Fibroblast of pulmonary artery (primary cell): ENCODE measurements around the gene SEC16B.

Source experiments
- DNase-seq: peaks from one replicate; pipeline ENCODE4 v3.0.0-alpha.2; 2010; ENCODE audit warnings: low read depth
- H3K4me3 ChIP-seq: replicated peaks from 2 replicates; pipeline ENCODE4 v1.5.1; 2011; ENCODE audit warnings: low read depth, mild to moderate bottlenecking, control low read depth, low read length, moderate library complexity
- CTCF ChIP-seq: IDR thresholded peaks from 2 replicates; pipeline ENCODE4 v1.5.1; 2011; ENCODE audit warnings: mild to moderate bottlenecking, control low read depth, low read length, inconsistent platforms; ENCODE audit errors: missing control alignments

The SEC16B gene

GRCh38 chr1:177945943-177946650 lies 23.8 kb downstream of the SEC16B start:
- peak; percentile 77 for DNase-seq
- TF ChIP-seq CTCF, result peak; percentile 79

DNA sequence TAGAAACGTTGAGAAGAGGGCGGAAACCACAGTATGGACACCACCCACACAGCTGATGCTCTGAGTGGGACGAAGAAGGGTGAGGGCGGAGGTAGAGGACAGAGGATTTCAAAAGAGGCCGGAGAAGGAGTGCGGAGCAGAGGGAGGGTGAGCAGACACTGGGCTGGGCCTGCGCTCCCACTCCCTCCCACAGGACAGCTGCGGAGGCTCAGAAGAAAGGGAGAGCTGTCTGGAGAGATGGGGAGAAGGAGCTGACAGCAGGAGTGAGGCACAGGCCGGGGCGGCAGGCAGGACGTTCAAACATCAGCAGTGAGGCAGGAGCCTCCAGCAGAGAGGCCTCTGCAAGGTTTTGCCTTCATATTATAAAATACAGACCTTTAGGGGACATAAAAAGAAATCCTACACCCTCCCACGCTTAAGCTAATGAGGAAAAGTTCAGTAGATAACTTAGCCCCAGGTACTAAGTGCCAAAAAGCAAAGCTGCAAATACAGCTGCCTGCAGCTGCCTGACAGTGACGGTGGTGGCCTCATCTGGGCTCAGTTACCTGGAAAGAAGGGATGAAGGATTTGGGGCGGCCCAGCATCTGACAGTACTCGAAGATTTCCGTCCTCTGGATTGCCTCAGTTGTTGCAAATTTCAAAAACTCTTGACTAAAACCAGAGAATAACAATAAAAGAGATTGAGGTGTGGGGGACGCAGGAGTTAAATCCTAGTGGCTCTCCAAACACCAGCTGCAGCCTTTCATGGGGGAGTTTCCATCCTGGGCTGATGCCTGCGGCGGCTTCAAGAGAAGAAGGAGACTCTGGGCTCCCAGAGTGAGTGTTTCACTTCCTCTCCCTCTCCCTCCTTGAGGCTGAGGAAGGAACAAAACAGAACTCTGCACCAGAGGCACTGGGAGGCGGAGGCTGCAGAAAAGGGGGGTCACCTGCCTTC lies 25.6 kb downstream of the SEC16B start:
- peak; percentile 60 for DNase-seq
- H3K4me3 ChIP-seq, result no peak overlapping the region
- no peak for TF ChIP-seq CTCF

More at GRCh38 chr1:177945943-177946650, 23.8 kb downstream of the SEC16B start:
- no peak overlapping the region for H3K4me3 ChIP-seq

DNA sequence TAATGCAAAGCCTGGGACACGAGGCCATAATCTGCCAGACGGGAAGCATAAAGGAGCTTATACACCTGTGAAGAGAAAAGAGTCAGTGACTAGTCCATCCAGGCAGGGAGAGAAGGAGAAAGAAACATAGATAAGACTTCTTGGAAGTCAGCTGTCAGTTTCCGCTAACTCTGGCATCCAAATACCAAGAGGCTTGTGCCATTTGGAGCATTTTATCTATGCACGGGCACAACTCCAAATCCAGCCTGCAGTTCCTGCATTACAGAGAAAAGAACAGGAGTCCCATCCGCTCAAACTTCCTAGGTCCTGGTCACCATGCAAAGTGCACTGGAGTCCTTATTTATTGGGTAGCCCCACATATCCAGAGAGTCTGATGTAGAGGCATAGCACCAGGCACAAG lies 27.9 kb downstream of the SEC16B start:
- TF ChIP-seq CTCF, result no peak
- no peak overlapping the region for H3K4me3 ChIP-seq

GRCh38 chr1:177940682-177941081 lies 29.2 kb downstream of the SEC16B start:
- no peak for DNase-seq
- no peak for TF ChIP-seq CTCF
- no peak overlapping the region for H3K4me3 ChIP-seq

More for the DNA sequence above, 27.9 kb downstream of the SEC16B start:
- no peak for DNase-seq

DNA sequence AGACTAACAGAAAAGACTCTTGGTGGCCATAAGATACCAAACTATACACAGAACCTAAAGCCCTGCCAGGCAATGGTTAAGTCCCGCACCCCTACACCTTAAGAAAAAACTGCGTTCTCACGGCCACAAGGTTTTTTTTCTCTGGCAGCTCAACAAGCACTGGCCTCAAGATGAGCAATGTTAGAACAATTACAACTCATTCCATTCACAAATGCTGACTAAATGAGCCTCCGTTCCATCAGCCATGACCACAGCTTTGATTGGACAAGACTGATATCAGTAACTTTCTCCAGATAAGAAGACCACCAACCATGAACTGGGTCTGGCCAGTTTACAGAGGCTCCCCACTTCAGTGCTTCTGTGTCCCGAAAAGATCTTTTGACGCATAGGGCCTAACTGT lies 31.9 kb downstream of the SEC16B start:
- TF ChIP-seq CTCF, result no peak
- peak; percentile 68 for DNase-seq
- H3K4me3 ChIP-seq, result no peak overlapping the region

DNA sequence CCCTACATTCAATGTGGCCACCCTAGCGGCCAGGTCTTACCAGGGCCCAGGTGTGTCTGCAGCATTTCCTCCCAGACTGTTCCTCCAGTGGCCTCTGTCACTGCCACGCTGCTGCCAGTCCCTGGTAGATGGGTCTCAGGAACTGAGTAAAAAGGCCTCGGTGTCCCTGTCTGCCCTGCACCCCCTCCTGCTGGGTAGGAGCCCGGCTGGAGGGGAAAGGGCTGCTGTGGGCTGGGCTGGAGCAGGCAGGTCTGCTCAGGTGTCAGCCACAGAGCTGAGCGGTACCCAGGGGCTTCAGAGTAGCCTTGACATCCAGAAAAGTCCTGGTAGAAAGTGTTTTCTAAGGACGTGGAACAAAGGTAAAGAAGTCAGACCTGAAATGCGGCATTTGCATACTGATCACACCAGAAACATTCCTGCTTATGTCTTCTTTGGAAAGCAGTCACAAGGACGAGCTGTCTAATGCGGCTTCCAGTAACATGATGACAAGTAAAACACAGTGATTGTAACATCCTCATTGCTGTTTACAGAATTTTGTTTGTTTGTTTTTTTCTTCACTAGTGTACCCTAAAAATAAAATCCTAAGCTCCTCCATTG lies 32.6 kb downstream of the SEC16B start:
- no peak for DNase-seq
- no peak for TF ChIP-seq CTCF
- H3K4me3 ChIP-seq, result no peak overlapping the region
